Dendritic cell treated with granulocyte-macrophage colony-stimulating factor and Interleukin-4, amounts not matched to agents 40 ng/mL and 50 ng/mL, for 4 days (primary cell): ENCODE data around the gene SPTLC2.
"Not testable (repeated sequence)": the region's sequence is repeated elsewhere in the genome, so short reads cannot be mapped to it uniquely, and the experiment has no call there.

Experiments
- H3K27ac Mint-ChIP-seq: one replicate; pipeline ENCODE4 v1.8.0; 2022; ENCODE audit warnings: mild to moderate bottlenecking, mixed read lengths
- H3K27me3 Mint-ChIP-seq: one replicate; pipeline ENCODE4 v1.8.0; 2022; ENCODE audit warnings: mild to moderate bottlenecking, mixed read lengths
- H3K36me3 Mint-ChIP-seq: one replicate; pipeline ENCODE4 v1.8.0; 2022; ENCODE audit warnings: low read depth, mixed read lengths
- H3K4me1 Mint-ChIP-seq: one replicate; pipeline ENCODE4 v1.8.0; 2022; ENCODE audit warnings: low read depth, mixed read lengths
- H3K4me3 Mint-ChIP-seq: one replicate; pipeline ENCODE4 v1.8.0; 2022; ENCODE audit warnings: mild to moderate bottlenecking, moderate library complexity, mixed read lengths
- H3K9me3 Mint-ChIP-seq: one replicate; pipeline ENCODE4 v1.8.0; 2022; ENCODE audit warnings: mixed read lengths
- intact Hi-C: fragments of 100-400 bp; cut with micrococcal nuclease; formaldehyde crosslinking; loops from one replicate; pipeline ENCODE4 v1.15.0; 2022

The SPTLC2 gene

GRCh38 chr14:77542421-77543239 is 73.8 kb downstream of the SPTLC2 start:
- H3K27ac Mint-ChIP-seq, result peak overlapping the region; percentile 78
- H3K27me3 Mint-ChIP-seq, result no peaks in the 10 kb centered on the region
- no peak overlapping the region for H3K4me3 Mint-ChIP-seq
- peaks cover 36% of the 10 kb centered on the region for H3K36me3 Mint-ChIP-seq
- H3K9me3 Mint-ChIP-seq, result no peaks in the 10 kb centered on the region
- intact Hi-C loops, result no loop called here
- peaks cover 30% of the 10 kb centered on the region for H3K4me1 Mint-ChIP-seq

- Mint-ChIP-seq H3K4me1 (peaks cover 31% of the 10 kb centered on the region), H3K36me3 (peaks cover 28% of the 10 kb centered on the region), H3K4me3 (peak overlapping the region; percentile 52), H3K27ac (peak overlapping the region; percentile 66), H3K9me3 (no peaks in the 10 kb centered on the region), H3K27me3 (no peaks in the 10 kb centered on the region)
- intact Hi-C loops, result no loop called here
These were observed 74.5 kb downstream of the SPTLC2 start for GRCh38 chr14:77541905-77542304.

- H3K27ac Mint-ChIP-seq, result not testable (repeated sequence)
These were observed 79.5 kb downstream of the SPTLC2 start for GRCh38 chr14:77536951-77537350.

GRCh38 chr14:77531071-77531470 is 85.4 kb downstream of the SPTLC2 start:
- no peak overlapping the region for H3K27ac Mint-ChIP-seq
- H3K4me1 Mint-ChIP-seq, result peaks cover 12% of the 10 kb centered on the region
- intact Hi-C loops, result no loop called here
- no peaks in the 10 kb centered on the region for H3K27me3 Mint-ChIP-seq
- peaks cover 43% of the 10 kb centered on the region for H3K36me3 Mint-ChIP-seq
- H3K4me3 Mint-ChIP-seq, result no peak overlapping the region
- no peaks in the 10 kb centered on the region for H3K9me3 Mint-ChIP-seq

More at GRCh38 chr14:77536951-77537350, 79.5 kb downstream of the SPTLC2 start:
- peaks cover 33% of the 10 kb centered on the region for H3K36me3 Mint-ChIP-seq
- H3K4me3 Mint-ChIP-seq, H3K27me3 Mint-ChIP-seq, H3K9me3 Mint-ChIP-seq, intact Hi-C loops: not testable (repeated sequence)
- H3K4me1 Mint-ChIP-seq, result peaks cover 18% of the 10 kb centered on the region

- peaks cover 12% of the 10 kb centered on the region for H3K4me1 Mint-ChIP-seq
- no peaks in the 10 kb centered on the region for H3K9me3 Mint-ChIP-seq
- no peak overlapping the region for H3K4me3 Mint-ChIP-seq
- H3K36me3 Mint-ChIP-seq, result peaks cover 32% of the 10 kb centered on the region
- intact Hi-C loops, result no loop called here
- no peak overlapping the region for H3K27ac Mint-ChIP-seq
- H3K27me3 Mint-ChIP-seq, result no peaks in the 10 kb centered on the region
These were observed 86.5 kb downstream of the SPTLC2 start for GRCh38 chr14:77529963-77530362.

- Mint-ChIP-seq H3K27ac (no peak overlapping the region), H3K4me3 (no peak overlapping the region), H3K4me1 (peaks cover 12% of the 10 kb centered on the region), H3K27me3 (no peaks in the 10 kb centered on the region), H3K36me3 (peaks cover 31% of the 10 kb centered on the region), H3K9me3 (no peaks in the 10 kb centered on the region)
- intact Hi-C loops, result no loop called here
These were observed 87.2 kb downstream of the SPTLC2 start for GRCh38 chr14:77529213-77529612.

- H3K27ac Mint-ChIP-seq, intact Hi-C loops, H3K27me3 Mint-ChIP-seq, H3K4me1 Mint-ChIP-seq, H3K9me3 Mint-ChIP-seq, H3K4me3 Mint-ChIP-seq: not testable (repeated sequence)
- H3K36me3 Mint-ChIP-seq, result peaks cover 30% of the 10 kb centered on the region
These were observed 87.7 kb downstream of the SPTLC2 start for GRCh38 chr14:77528701-77529100.

- intact Hi-C loops, result no loop called here
These were observed 90.2 kb downstream of the SPTLC2 start for GRCh38 chr14:77526266-77526665.

GRCh38 chr14:77524536-77524935 is 91.9 kb downstream of the SPTLC2 start:
- Mint-ChIP-seq H3K4me3 (no peak overlapping the region), H3K4me1 (no peaks in the 10 kb centered on the region), H3K27ac (no peak overlapping the region), H3K9me3 (no peaks in the 10 kb centered on the region), H3K27me3 (no peaks in the 10 kb centered on the region), H3K36me3 (peaks cover 49% of the 10 kb centered on the region)
- intact Hi-C loops, result no loop called here

More at GRCh38 chr14:77526266-77526665, 90.2 kb downstream of the SPTLC2 start:
- H3K4me1 Mint-ChIP-seq, result peaks cover 4% of the 10 kb centered on the region
- no peak overlapping the region for H3K27ac Mint-ChIP-seq
- no peaks in the 10 kb centered on the region for H3K9me3 Mint-ChIP-seq
- no peaks in the 10 kb centered on the region for H3K27me3 Mint-ChIP-seq
- H3K4me3 Mint-ChIP-seq, result no peak overlapping the region
- peaks cover 39% of the 10 kb centered on the region for H3K36me3 Mint-ChIP-seq

GRCh38 chr14:77523109-77523508 is 93.3 kb downstream of the SPTLC2 start:
- H3K9me3 Mint-ChIP-seq, result no peaks in the 10 kb centered on the region
- peaks cover 64% of the 10 kb centered on the region for H3K36me3 Mint-ChIP-seq
- no peak overlapping the region for H3K4me3 Mint-ChIP-seq
- H3K27ac Mint-ChIP-seq, result no peak overlapping the region
- H3K27me3 Mint-ChIP-seq, result no peaks in the 10 kb centered on the region
- peaks cover 5% of the 10 kb centered on the region for H3K4me1 Mint-ChIP-seq
- intact Hi-C loops, result no loop called here

GRCh38 chr14:77520555-77520954 is 95.9 kb downstream of the SPTLC2 start:
- no peak overlapping the region for H3K27ac Mint-ChIP-seq
- H3K36me3 Mint-ChIP-seq, result peaks cover 86% of the 10 kb centered on the region
- no peaks in the 10 kb centered on the region for H3K9me3 Mint-ChIP-seq
- H3K4me1 Mint-ChIP-seq, result peaks cover 13% of the 10 kb centered on the region
- no peak overlapping the region for H3K4me3 Mint-ChIP-seq
- intact Hi-C loops, result no loop called here
- no peaks in the 10 kb centered on the region for H3K27me3 Mint-ChIP-seq

- intact Hi-C loops, result no loop called here
- Mint-ChIP-seq H3K27ac (no peak overlapping the region), H3K36me3 (peaks cover 93% of the 10 kb centered on the region)
These were observed 100.3 kb downstream of the SPTLC2 start for GRCh38 chr14:77516126-77516525.

GRCh38 chr14:77511486-77512162 is 104.8 kb downstream of the SPTLC2 start:
- Mint-ChIP-seq H3K4me3 (no peak overlapping the region), H3K9me3 (no peaks in the 10 kb centered on the region), H3K27me3 (no peaks in the 10 kb centered on the region), H3K4me1 (no peaks in the 10 kb centered on the region), H3K36me3 (peaks cover 84% of the 10 kb centered on the region), H3K27ac (no peak overlapping the region)
- intact Hi-C loops, result no loop called here

More at GRCh38 chr14:77516126-77516525, 100.3 kb downstream of the SPTLC2 start:
- Mint-ChIP-seq H3K9me3 (no peaks in the 10 kb centered on the region), H3K4me1 (peaks cover 13% of the 10 kb centered on the region), H3K4me3 (no peak overlapping the region), H3K27me3 (no peaks in the 10 kb centered on the region)

- H3K4me3 Mint-ChIP-seq, result no peak overlapping the region
- H3K27me3 Mint-ChIP-seq, result no peaks in the 10 kb centered on the region
- no peak overlapping the region for H3K27ac Mint-ChIP-seq
- H3K36me3 Mint-ChIP-seq, result peaks cover 78% of the 10 kb centered on the region
- intact Hi-C loops, result no loop called here
- H3K4me1 Mint-ChIP-seq, result no peaks in the 10 kb centered on the region
- H3K9me3 Mint-ChIP-seq, result no peaks in the 10 kb centered on the region
These were observed 107.1 kb downstream of the SPTLC2 start for GRCh38 chr14:77509366-77509765.
